ENCODE measurements around the gene ADPRH.
"Not testable (repeated sequence)": the region's sequence is repeated elsewhere in the genome, so short reads cannot be mapped to it uniquely, and the experiment has no call there.

Gene ADPRH

GRCh38 chr3:119579366-119580066 lies at the start of gene ADPRH:
Gene ADPRH (plus strand): TSS chr3:119579492. CDS start chr3:119582170, 2,678 bp downstream.
- peak in 1 of 2 donors; percentile 21 for DNase-seq (ENCODE audit: extremely low read depth in 1 of 2, low read depth in 1 of 2)

GRCh38 chr3:119529883-119530282 lies 49.4 kb upstream of the ADPRH start:
- DNase-seq (ENCODE audit: extremely low read depth in 1 of 2, low read depth in 1 of 2) = no peak

GRCh38 chr3:119530456-119530855 lies 48.8 kb upstream of the ADPRH start:
- DNase-seq (ENCODE audit: extremely low read depth in 1 of 2, low read depth in 1 of 2) = no peak

GRCh38 chr3:119531151-119531550 lies 48.1 kb upstream of the ADPRH start:
- no peak for DNase-seq (ENCODE audit: extremely low read depth in 1 of 2, low read depth in 1 of 2)

GRCh38 chr3:119534296-119534695 lies 45.0 kb upstream of the ADPRH start:
- DNase-seq (ENCODE audit: extremely low read depth in 1 of 2, low read depth in 1 of 2) = no peak

- no peak for DNase-seq (ENCODE audit: extremely low read depth in 1 of 2, low read depth in 1 of 2)
These were observed 42.5 kb upstream of the ADPRH start for GRCh38 chr3:119536757-119537156.

GRCh38 chr3:119538772-119539171 lies 40.5 kb upstream of the ADPRH start:
- DNase-seq (ENCODE audit: extremely low read depth in 1 of 2, low read depth in 1 of 2) = no peak

GRCh38 chr3:119541547-119541946 lies 37.7 kb upstream of the ADPRH start:
- DNase-seq (ENCODE audit: extremely low read depth in 1 of 2, low read depth in 1 of 2) = no peak

GRCh38 chr3:119542168-119542767 lies 37.0 kb upstream of the ADPRH start:
- DNase-seq (ENCODE audit: extremely low read depth in 1 of 2, low read depth in 1 of 2) = no peak

GRCh38 chr3:119543147-119543546 lies 36.1 kb upstream of the ADPRH start:
- DNase-seq (ENCODE audit: extremely low read depth in 1 of 2, low read depth in 1 of 2) = no peak

- no peak for DNase-seq (ENCODE audit: extremely low read depth in 1 of 2, low read depth in 1 of 2)
These were observed 32.1 kb upstream of the ADPRH start for GRCh38 chr3:119547227-119547626.

- DNase-seq (ENCODE audit: extremely low read depth in 1 of 2, low read depth in 1 of 2) = no peak
These were observed 31.0 kb upstream of the ADPRH start for GRCh38 chr3:119548341-119548740.

- DNase-seq (ENCODE audit: extremely low read depth in 1 of 2, low read depth in 1 of 2) = no peak
These were observed 28.9 kb upstream of the ADPRH start for GRCh38 chr3:119550192-119550910.

GRCh38 chr3:119551598-119551997 lies 27.7 kb upstream of the ADPRH start:
- DNase-seq (ENCODE audit: extremely low read depth in 1 of 2, low read depth in 1 of 2) = no peak

GRCh38 chr3:119552928-119553327 lies 26.4 kb upstream of the ADPRH start:
- not testable (repeated sequence) for DNase-seq (ENCODE audit: extremely low read depth in 1 of 2, low read depth in 1 of 2)

GRCh38 chr3:119553823-119554415 lies 25.4 kb upstream of the ADPRH start:
- DNase-seq (ENCODE audit: extremely low read depth in 1 of 2, low read depth in 1 of 2) = no peak

- no peak for DNase-seq (ENCODE audit: extremely low read depth in 1 of 2, low read depth in 1 of 2)
These were observed 24.0 kb upstream of the ADPRH start for GRCh38 chr3:119555309-119555735.

GRCh38 chr3:119555929-119556328 lies 23.4 kb upstream of the ADPRH start:
- DNase-seq (ENCODE audit: extremely low read depth in 1 of 2, low read depth in 1 of 2) = no peak

GRCh38 chr3:119557192-119557876 lies 22.0 kb upstream of the ADPRH start:
- DNase-seq (ENCODE audit: extremely low read depth in 1 of 2, low read depth in 1 of 2) = no peak

- no peak for DNase-seq (ENCODE audit: extremely low read depth in 1 of 2, low read depth in 1 of 2)
These were observed 21.4 kb upstream of the ADPRH start for GRCh38 chr3:119557877-119558269.
